ENCODE results near the gene ETV6. TPM values are rescaled to one million over a fixed set of nuclear protein-coding genes. Genes with fewer than 3 reads are reported as not detected.

ETV6 gene
- 4.6 to 6.5 TPM (median 4.7 TPM) in 5 replicates for total RNA-seq (2022; extraction: Qiagen RNA extraction; ENCODE audit: low read depth)

GRCh38 chr12:11649413-11650285, at the start of gene ETV6:
TSS of gene ETV6 (plus strand) at chr12:11649674. CDS start at chr12:11650128, 454 bp downstream.

All from A549 treated with CpdA at 1 μM for 4 hours (cell line).